Neural crest cell (in vitro differentiated cells): ENCODE results near the gene ERGIC2. TPM values are rescaled to one million over a fixed set of nuclear protein-coding genes. Genes with fewer than 3 reads are reported as not detected.
"Not testable (repeated sequence)": the region's sequence is repeated elsewhere in the genome, so short reads cannot be mapped to it uniquely, and the experiment has no call there.

ENCODE experiments used
- DNase-seq: peaks from one replicate; pipeline ENCODE4 v3.0.0; 2021; ENCODE audit warnings: low read depth, mixed read lengths, low spot score
- H3K27ac Mint-ChIP-seq: one replicate; pipeline ENCODE4 v1.8.0; 2021; ENCODE audit warnings: mild to moderate bottlenecking, mixed read lengths; ENCODE audit not compliant: unreplicated experiment
- H3K27me3 Mint-ChIP-seq: 2 replicates; pipeline ENCODE4 v1.8.0; 2021; ENCODE audit warnings: low read depth, mild to moderate bottlenecking, mixed read lengths
- H3K36me3 Mint-ChIP-seq: 2 replicates; pipeline ENCODE4 v1.8.0; 2021; ENCODE audit warnings: low read depth, mild to moderate bottlenecking, mixed read lengths
- H3K4me1 Mint-ChIP-seq: 2 replicates; pipeline ENCODE4 v1.8.0; 2021; ENCODE audit warnings: mixed read lengths
- H3K4me3 Mint-ChIP-seq: one replicate; pipeline ENCODE4 v1.8.0; 2021; ENCODE audit warnings: mild to moderate bottlenecking, mixed read lengths
- H3K9me3 Mint-ChIP-seq: 2 replicates; pipeline ENCODE4 v1.8.0; 2021; ENCODE audit warnings: mixed read lengths
- total RNA-seq: library from RNA; stranded (reverse); gene quantifications from 2 replicates; pipeline ENCODE4 v1.2.1, GENCODE V29; 2021
- TF ChIP-seq, protein P1 (sequence below): fragments of 200-600 bp; sonication (generic); conservative IDR thresholded peaks from 2 replicates; pipeline ENCODE4 v1.5.0; 2021; ENCODE audit warnings: antibody characterized with exemption, mild to moderate bottlenecking

ERGIC2 gene
- total RNA-seq, 1 donor from 2014 or later: 48.9 TPM

GRCh38 chr12:29403991-29404390 is 23.0 kb upstream of the ERGIC2 start:
- Mint-ChIP-seq H3K36me3 (no peaks in the 10 kb centered on the region), H3K27ac (no peak overlapping the region), H3K9me3 (no peaks in the 10 kb centered on the region), H3K4me1 (peaks cover 8% of the 10 kb centered on the region), H3K4me3 (no peak overlapping the region), H3K27me3 (peaks cover 12% of the 10 kb centered on the region)
- DNase-seq: no peak
- TF ChIP-seq, protein P1, sequence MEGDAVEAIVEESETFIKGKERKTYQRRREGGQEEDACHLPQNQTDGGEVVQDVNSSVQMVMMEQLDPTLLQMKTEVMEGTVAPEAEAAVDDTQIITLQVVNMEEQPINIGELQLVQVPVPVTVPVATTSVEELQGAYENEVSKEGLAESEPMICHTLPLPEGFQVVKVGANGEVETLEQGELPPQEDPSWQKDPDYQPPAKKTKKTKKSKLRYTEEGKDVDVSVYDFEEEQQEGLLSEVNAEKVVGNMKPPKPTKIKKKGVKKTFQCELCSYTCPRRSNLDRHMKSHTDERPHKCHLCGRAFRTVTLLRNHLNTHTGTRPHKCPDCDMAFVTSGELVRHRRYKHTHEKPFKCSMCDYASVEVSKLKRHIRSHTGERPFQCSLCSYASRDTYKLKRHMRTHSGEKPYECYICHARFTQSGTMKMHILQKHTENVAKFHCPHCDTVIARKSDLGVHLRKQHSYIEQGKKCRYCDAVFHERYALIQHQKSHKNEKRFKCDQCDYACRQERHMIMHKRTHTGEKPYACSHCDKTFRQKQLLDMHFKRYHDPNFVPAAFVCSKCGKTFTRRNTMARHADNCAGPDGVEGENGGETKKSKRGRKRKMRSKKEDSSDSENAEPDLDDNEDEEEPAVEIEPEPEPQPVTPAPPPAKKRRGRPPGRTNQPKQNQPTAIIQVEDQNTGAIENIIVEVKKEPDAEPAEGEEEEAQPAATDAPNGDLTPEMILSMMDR: no peak

DNA sequence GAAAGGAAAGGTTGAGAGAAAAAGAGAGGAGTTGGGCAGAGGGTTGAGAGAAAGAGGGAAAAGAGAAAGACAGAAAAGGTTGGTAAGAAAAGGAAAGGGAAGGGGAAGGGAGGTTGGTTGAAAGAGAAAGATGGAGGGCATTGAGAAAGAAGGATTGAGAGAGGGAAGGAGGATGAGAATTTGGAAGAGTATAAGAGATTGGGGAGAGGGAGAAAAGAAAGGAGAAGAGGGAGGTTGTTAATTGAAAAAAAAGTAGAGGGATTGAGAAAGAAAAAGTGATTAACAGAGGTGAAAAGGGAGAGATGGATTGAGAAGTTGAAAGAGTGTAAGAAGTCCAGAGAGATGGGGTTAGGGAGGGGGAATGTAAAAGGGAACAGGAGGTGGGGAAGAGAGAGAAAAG is 21.5 kb upstream of the ERGIC2 start:
- no peak for DNase-seq
- Mint-ChIP-seq H3K27me3 (peaks cover 16% of the 10 kb centered on the region), H3K4me3 (no peak overlapping the region), H3K9me3 (no peaks in the 10 kb centered on the region), H3K36me3 (no peaks in the 10 kb centered on the region), H3K27ac (no peak overlapping the region), H3K4me1 (peaks cover 8% of the 10 kb centered on the region)
- TF ChIP-seq, protein P1: no peak

DNA sequence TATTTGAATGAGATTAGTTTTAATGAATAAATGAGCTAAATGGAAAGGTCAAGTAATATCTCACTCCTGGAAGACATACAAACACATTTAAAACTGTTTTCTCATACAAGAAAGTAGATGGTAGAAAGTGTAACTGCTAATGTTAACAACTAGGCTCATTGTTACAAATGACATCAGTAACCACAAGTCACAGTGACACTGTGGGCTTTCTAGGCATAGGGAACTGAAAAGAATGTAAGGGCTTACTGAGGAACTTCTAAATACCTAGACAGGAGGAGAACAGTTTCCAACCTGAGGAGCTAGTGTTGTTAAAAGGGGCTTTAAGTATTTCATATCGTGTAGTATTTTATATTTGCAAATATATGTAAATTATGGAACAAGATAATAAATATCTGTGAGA is 17.5 kb upstream of the ERGIC2 start:
- no peaks in the 10 kb centered on the region for H3K36me3 Mint-ChIP-seq
- TF ChIP-seq, protein P1: no peak
- peaks cover 10% of the 10 kb centered on the region for H3K27me3 Mint-ChIP-seq
- no peak for DNase-seq
- H3K27ac Mint-ChIP-seq: no peak overlapping the region
- H3K4me1 Mint-ChIP-seq: peaks cover 8% of the 10 kb centered on the region
- H3K4me3 Mint-ChIP-seq: no peak overlapping the region
- H3K9me3 Mint-ChIP-seq: no peaks in the 10 kb centered on the region

DNA sequence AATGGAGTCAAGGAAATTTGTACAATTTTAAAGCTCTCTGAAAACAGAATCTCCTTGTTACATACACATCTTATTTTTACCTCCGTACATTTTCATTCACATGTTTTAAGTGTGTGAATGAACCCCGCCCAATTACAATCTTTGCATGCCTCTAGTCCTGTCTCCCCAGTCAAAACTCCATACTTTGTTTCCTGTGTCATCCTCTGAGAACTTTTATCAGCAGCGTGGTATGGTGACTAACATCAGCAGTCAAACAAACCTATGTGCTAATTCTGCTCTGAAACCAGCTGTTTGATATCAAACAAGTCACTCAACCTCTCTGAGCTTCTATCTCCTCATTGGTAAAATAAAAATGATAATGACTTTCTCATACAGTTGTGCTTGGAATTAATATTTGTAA is 15.8 kb upstream of the ERGIC2 start:
- H3K27me3 Mint-ChIP-seq: peaks cover 4% of the 10 kb centered on the region
- peaks cover 6% of the 10 kb centered on the region for H3K4me1 Mint-ChIP-seq
- no peak overlapping the region for H3K4me3 Mint-ChIP-seq
- DNase-seq: no peak
- no peaks in the 10 kb centered on the region for H3K9me3 Mint-ChIP-seq
- H3K27ac Mint-ChIP-seq: no peak overlapping the region
- TF ChIP-seq, protein P1: no peak
- no peaks in the 10 kb centered on the region for H3K36me3 Mint-ChIP-seq

GRCh38 chr12:29395356-29395755 is 14.4 kb upstream of the ERGIC2 start:
- DNase-seq: no peak
- no peaks in the 10 kb centered on the region for H3K9me3 Mint-ChIP-seq
- TF ChIP-seq, protein P1: no peak
- peaks cover 4% of the 10 kb centered on the region for H3K27me3 Mint-ChIP-seq
- no peaks in the 10 kb centered on the region for H3K4me1 Mint-ChIP-seq
- no peak overlapping the region for H3K4me3 Mint-ChIP-seq
- no peak overlapping the region for H3K27ac Mint-ChIP-seq
- no peaks in the 10 kb centered on the region for H3K36me3 Mint-ChIP-seq

GRCh38 chr12:29390419-29390818 is 9.4 kb upstream of the ERGIC2 start:
- not testable (repeated sequence) for H3K36me3 Mint-ChIP-seq, H3K9me3 Mint-ChIP-seq, H3K27me3 Mint-ChIP-seq, H3K4me3 Mint-ChIP-seq, DNase-seq, H3K4me1 Mint-ChIP-seq, H3K27ac Mint-ChIP-seq
